Measurements from ENCODE around the gene C5AR1. TPM values are rescaled to one million over a fixed set of nuclear protein-coding genes. Genes with fewer than 3 reads are reported as not detected.

The C5AR1 gene
- total and polyA plus RNA-seq, 9 of the 15 experiments (the other 6 are each of a cell fraction or from before 2014, with no cell fraction given): 0.06 to 1.6 (median 0.28) TPM; not detected in 3

DNA sequence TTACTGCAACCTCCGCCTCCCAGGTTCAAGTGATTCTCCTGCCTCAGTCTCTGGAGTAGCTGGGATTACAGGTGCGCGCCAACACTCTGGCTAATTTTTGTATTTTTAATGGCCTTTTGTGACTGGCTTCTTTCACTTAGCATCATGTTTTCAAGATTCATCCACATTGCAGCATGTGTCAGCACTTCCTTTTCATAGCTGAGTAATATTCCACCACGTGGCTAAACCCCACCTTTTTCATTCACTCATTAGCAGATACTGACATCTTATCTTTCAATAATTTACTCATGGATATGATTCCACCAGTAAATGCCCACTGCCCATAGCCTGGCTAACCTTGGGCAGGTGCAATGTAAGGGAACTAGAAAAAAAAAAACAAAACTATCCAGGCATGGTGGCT lies 6.9 kb downstream of the C5AR1 start:
- FAIRE-seq: no peak
- no peaks in the 10 kb centered on the region for H3K27me3 ChIP-seq (ENCODE audit: control insufficient read depth in 2 of 2, insufficient read depth in 2 of 2, low read length in 2 of 2)
- no peaks in the 10 kb centered on the region for H3K9me1 ChIP-seq (ENCODE audit: control insufficient read depth, insufficient read depth, low read length)
- in situ Hi-C loops (cut with MboI): no loop called here
- no peak overlapping the region for H3K9ac ChIP-seq (ENCODE audit: insufficient read depth in 1 of 2, low read depth in 2 of 2, low read length in 2 of 2)
- 75% methylated on average over 4 of the region's 4 CpGs for WGBS (ENCODE audit: insufficient coverage, low coverage, missing lambda C conversion rate)
- ChIA-PET POLR2A (interaction anchor here (1.5 kb wide), 1 partner anchor 13 kb away, joined by 5 read pairs; no protein-coding TSS in a partner anchor), CTCF (ENCODE audit: low intra/inter-chr PET ratio) (no interaction called here)
- no peaks in the 10 kb centered on the region for H3K36me3 ChIP-seq (ENCODE audit: control insufficient read depth, insufficient read depth, low read length)
- intact Hi-C loops (cut with micrococcal nuclease): no loop called here
- ATAC-seq: no peak
- H3K4me2 ChIP-seq (ENCODE audit: insufficient read depth, low read length): no peak overlapping the region
- no peak overlapping the region for H2AFZ ChIP-seq (ENCODE audit: low read depth, low read length)
- no TSS peak for BruUV-seq (replicated peaks)
- no peaks in the 10 kb centered on the region for H4K20me1 ChIP-seq (replicated peaks; ENCODE audit: control insufficient read depth, insufficient read depth, low read length)
- no peaks in the 10 kb centered on the region for H3K79me2 ChIP-seq (ENCODE audit: control insufficient read depth, insufficient read depth, low read length)
- no peaks in the 10 kb centered on the region for H3K9me3 ChIP-seq (replicated peaks; ENCODE audit: control insufficient read depth, insufficient read depth, low read depth, low read length)
- H3K4me3 ChIP-seq: no peak overlapping the region
- DNase-seq (ENCODE audit: extremely low read depth in 1 of 4, low spot score in 3 of 4): no peak
- peaks cover 11 to 27% of the 10 kb centered on the region in 2 experiments; a peak in 4 of 5 replicates for H3K4me1 ChIP-seq (replicated peaks in 1 of 2; ENCODE audit: control insufficient read depth in 2 of 2, insufficient read depth in 2 of 2, low read length in 2 of 2)
- no peak overlapping the region for H3K27ac ChIP-seq (ENCODE audit: extremely low read depth, low read depth, low read length)
- TF ChIP-seq KAT2B (IDR thresholded peaks at IDR 0.05; ENCODE audit: low read depth, low read length) (no peak), RCOR1 (IDR thresholded peaks at IDR 0.05; ENCODE audit: borderline replicate concordance in 1 of 2, low read depth in 2 of 2, low read length in 2 of 2) (0 out of 4 replicates have a peak, but pooled peaks of 1 of the 2 experiments have one; percentile 9), NCOA4 (IDR thresholded peaks at IDR 0.05; ENCODE audit: partially characterized antibody) (no peak), RB1 (IDR thresholded peaks at IDR 0.05; ENCODE audit: low read depth) (no peak), SREBF2 (CRISPR knock-in tag; IDR thresholded peaks at IDR 0.05) (no peak), GATAD2A (IDR thresholded peaks at IDR 0.05) (no peak), C11orf30 (IDR thresholded peaks at IDR 0.05; ENCODE audit: low read depth) (0 out of 2 replicates have a peak, but pooled peaks have one; percentile 12), SMARCA5 (IDR thresholded peaks at IDR 0.05) (peak; percentile 47; the same call in 1 of the 2 replicates), ZNF232 (CRISPR knock-in tag; IDR thresholded peaks at IDR 0.05) (no peak), KAT8 (IDR thresholded peaks at IDR 0.05; ENCODE audit: low read depth) (no peak), SOX6 (IDR thresholded peaks at IDR 0.05) (no peak), GATAD2B (IDR thresholded peaks at IDR 0.05; ENCODE audit: borderline replicate concordance) (no peak), SP2 (IDR thresholded peaks at IDR 0.05; ENCODE audit: extremely low read depth, low read depth, low read length, poor library complexity, severe bottlenecking) (no peak), CEBPG (CRISPR knock-in tag; IDR thresholded peaks at IDR 0.05) (no peak), CEBPG (tag; conservative IDR thresholded peaks at IDR 0.05 in 1 of 2, IDR thresholded peaks at IDR 0.05 in 1 of 2) (no peak), ZNF79 (CRISPR knock-in tag; IDR thresholded peaks at IDR 0.05; ENCODE audit: low read depth) (no peak), ZNF146 (CRISPR knock-in tag; IDR thresholded peaks at IDR 0.05; ENCODE audit: unreplicated experiment) (peak; percentile 99)
- TF ChIP-seq, protein P1, sequence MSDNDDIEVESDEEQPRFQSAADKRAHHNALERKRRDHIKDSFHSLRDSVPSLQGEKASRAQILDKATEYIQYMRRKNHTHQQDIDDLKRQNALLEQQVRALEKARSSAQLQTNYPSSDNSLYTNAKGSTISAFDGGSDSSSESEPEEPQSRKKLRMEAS (CRISPR knock-in tag; IDR thresholded peaks at IDR 0.05): peak; percentile 41; the same call in 1 of the 2 replicates
- TF ChIP-seq, protein P2, sequence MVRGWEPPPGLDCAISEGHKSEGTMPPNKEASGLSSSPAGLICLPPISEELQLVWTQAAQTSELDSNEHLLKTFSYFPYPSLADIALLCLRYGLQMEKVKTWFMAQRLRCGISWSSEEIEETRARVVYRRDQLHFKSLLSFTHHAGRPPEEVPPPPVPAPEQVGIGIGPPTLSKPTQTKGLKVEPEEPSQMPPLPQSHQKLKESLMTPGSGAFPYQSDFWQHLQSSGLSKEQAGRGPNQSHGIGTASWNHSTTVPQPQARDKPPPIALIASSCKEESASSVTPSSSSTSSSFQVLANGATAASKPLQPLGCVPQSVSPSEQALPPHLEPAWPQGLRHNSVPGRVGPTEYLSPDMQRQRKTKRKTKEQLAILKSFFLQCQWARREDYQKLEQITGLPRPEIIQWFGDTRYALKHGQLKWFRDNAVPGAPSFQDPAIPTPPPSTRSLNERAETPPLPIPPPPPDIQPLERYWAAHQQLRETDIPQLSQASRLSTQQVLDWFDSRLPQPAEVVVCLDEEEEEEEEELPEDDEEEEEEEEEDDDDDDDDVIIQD (CRISPR knock-in tag; IDR thresholded peaks at IDR 0.05): no peak
- TF ChIP-seq, protein P3, sequence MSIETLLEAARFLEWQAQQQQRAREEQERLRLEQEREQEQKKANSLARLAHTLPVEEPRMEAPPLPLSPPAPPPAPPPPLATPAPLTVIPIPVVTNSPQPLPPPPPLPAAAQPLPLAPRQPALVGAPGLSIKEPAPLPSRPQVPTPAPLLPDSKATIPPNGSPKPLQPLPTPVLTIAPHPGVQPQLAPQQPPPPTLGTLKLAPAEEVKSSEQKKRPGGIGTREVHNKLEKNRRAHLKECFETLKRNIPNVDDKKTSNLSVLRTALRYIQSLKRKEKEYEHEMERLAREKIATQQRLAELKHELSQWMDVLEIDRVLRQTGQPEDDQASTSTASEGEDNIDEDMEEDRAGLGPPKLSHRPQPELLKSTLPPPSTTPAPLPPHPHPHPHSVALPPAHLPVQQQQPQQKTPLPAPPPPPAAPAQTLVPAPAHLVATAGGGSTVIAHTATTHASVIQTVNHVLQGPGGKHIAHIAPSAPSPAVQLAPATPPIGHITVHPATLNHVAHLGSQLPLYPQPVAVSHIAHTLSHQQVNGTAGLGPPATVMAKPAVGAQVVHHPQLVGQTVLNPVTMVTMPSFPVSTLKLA (conservative IDR thresholded peaks at IDR 0.05): 0 out of 4 replicates have a peak, but pooled peaks of 1 of the 2 experiments have one; percentile 44

Data from K562 (cell line).